PC-9 (cell line): ENCODE measurements around the gene ADGRD2. TPM values are rescaled to one million over a fixed set of nuclear protein-coding genes. Genes with fewer than 3 reads are reported as not detected.

Source experiments
- BruUV-seq: library from RNA; stranded (reverse); fragments of 400-500 nt; replicated peaks from 2 replicates; lab custom pipeline; 2021; lab: Mats Ljungman, UMichigan
- CTCF ChIA-PET: fragments of 300-600 bp; sonication (Branson Sonifier 250); formaldehyde crosslinking; loops from one replicate; lab custom pipeline; 2022; ENCODE audit warnings: antibody characterized with exemption; lab: Charles Lee
- POLR2A ChIA-PET: fragments of 300-600 bp; sonication (Branson Sonifier 250); formaldehyde crosslinking; loops from one replicate; lab custom pipeline; 2022; ENCODE audit warnings: antibody characterized with exemption; ENCODE audit not compliant: unreplicated experiment; lab: Charles Lee
- DNase-seq, 2 experiments: peaks; one replicate each; pipeline versions ENCODE4 v3.0.0 to v3.0.0-alpha.2; 2015 to 2022; ENCODE audit warnings: mixed read lengths in 1 of 2
- H2AFZ ChIP-seq: fragments of 200-600 bp; sonication (generic); 2 replicates; pipeline ENCODE4 v1.8.1; 2017; ENCODE audit warnings: antibody characterized with exemption
- H3F3A ChIP-seq: fragments of 200-600 bp; sonication (generic); 2 replicates; pipeline ENCODE4 v1.8.1; 2017; ENCODE audit warnings: antibody characterized with exemption, mild to moderate bottlenecking, low read depth; ENCODE audit not compliant: insufficient read depth
- H3K27ac ChIP-seq: fragments of 200-600 bp; sonication (generic); 2 replicates; pipeline ENCODE4 v1.6.1; 2016; ENCODE audit warnings: mixed run types
- H3K27me3 ChIP-seq: fragments of 200-600 bp; sonication (generic); 2 replicates; pipeline ENCODE4 v1.6.1; 2016; ENCODE audit warnings: low read depth, mixed run types; ENCODE audit not compliant: insufficient read depth
- H3K36me3 ChIP-seq: fragments of 200-600 bp; sonication (generic); 2 replicates; pipeline ENCODE4 v1.6.1; 2016; ENCODE audit warnings: low read depth, mixed run types
- H3K4me1 ChIP-seq: fragments of 200-600 bp; sonication (generic); replicated peaks from 2 replicates; pipeline ENCODE4 v1.6.1; 2016; ENCODE audit warnings: mixed run types; ENCODE audit not compliant: insufficient read depth
- H3K4me2 ChIP-seq: fragments of 200-600 bp; sonication (generic); 2 replicates; pipeline ENCODE4 v1.6.1; 2017; ENCODE audit warnings: mixed run types
- H3K4me3 ChIP-seq: fragments of 200-600 bp; sonication (generic); 2 replicates; pipeline ENCODE4 v1.6.1; 2016; ENCODE audit warnings: mixed run types
- H3K79me2 ChIP-seq: fragments of 200-600 bp; sonication (generic); 2 replicates; pipeline ENCODE4 v1.6.1; 2017; ENCODE audit warnings: low read depth, mixed run types
- H3K9me2 ChIP-seq: fragments of 200-600 bp; sonication (generic); 2 replicates; pipeline ENCODE4 v1.8.1; 2017; ENCODE audit warnings: mild to moderate bottlenecking; ENCODE audit not compliant: insufficient read depth
- H3K9me3 ChIP-seq: fragments of 200-600 bp; sonication (generic); 2 replicates; pipeline ENCODE4 v1.8.1; 2016; ENCODE audit warnings: low read depth; ENCODE audit not compliant: insufficient read depth
- H4K20me1 ChIP-seq: fragments of 200-600 bp; sonication (generic); 2 replicates; pipeline ENCODE4 v1.8.1; 2017; ENCODE audit not compliant: insufficient read depth
- EZH2 ChIP-seq: fragments of 200-600 bp; sonication (generic); IDR thresholded peaks from 2 replicates; pipeline ENCODE4 v1.8.0; 2017; ENCODE audit warnings: antibody characterized with exemption, low read depth
- intact Hi-C: fragments of 100-400 bp; cut with micrococcal nuclease; formaldehyde crosslinking; loops from one replicate; pipeline ENCODE4 v1.10.0; 2022; ENCODE audit not compliant: unreplicated experiment
- total RNA-seq: library from RNA; stranded (reverse); gene quantifications from 2 replicates; pipeline ENCODE4 v1.2.3, GENCODE V29; 2021
- TF ChIP-seq, protein P1 (sequence below): fragments of 200-600 bp; sonication (generic); conservative IDR thresholded peaks from 2 replicates; pipeline ENCODE4 v1.6.1; 2017; ENCODE audit warnings: mixed run types, antibody characterized with exemption, mild to moderate bottlenecking, moderate library complexity

ADGRD2 gene
- total RNA-seq, 1 experiment from 2014 or later: not detected

DNA sequence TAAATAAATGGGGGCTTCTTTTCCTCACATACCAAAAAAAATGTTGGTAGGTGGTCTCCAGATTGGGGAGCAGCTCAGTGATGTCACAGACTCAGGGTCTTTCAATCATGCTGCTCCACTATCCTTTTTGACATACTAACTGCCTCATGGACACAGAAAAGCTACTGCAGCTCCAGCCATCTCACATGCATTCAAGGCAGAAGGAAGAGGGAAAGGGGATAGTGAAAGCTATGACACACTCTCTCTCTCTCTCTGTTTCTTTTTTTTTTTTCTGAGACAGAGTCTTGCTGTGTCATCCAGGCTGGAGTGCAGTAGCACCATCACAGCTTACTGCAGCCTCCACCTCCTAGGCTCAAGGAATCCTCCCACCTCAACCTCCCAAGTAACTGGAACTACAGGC is 7.9 kb upstream of the ADGRD2 start:
- intact Hi-C loops: no loop called here
- Histone ChIP-seq H3K4me3 (no peak overlapping the region), H3K27ac (no peak overlapping the region), H3F3A (peaks cover 11% of the 10 kb centered on the region; the same call in 1 of the 2 replicates), H3K79me2 (no peaks in the 10 kb centered on the region), H3K9me3 (no peaks in the 10 kb centered on the region), H4K20me1 (no peaks in the 10 kb centered on the region), H3K36me3 (no peaks in the 10 kb centered on the region), H3K4me2 (no peak overlapping the region), H3K9me2 (no peaks in the 10 kb centered on the region), H3K27me3 (no peaks in the 10 kb centered on the region), H3K4me1 (peaks cover 21% of the 10 kb centered on the region), H2AFZ (no peak overlapping the region)
- no TSS peak for BruUV-seq
- no peak for TF ChIP-seq EZH2
- TF ChIP-seq, protein P1, sequence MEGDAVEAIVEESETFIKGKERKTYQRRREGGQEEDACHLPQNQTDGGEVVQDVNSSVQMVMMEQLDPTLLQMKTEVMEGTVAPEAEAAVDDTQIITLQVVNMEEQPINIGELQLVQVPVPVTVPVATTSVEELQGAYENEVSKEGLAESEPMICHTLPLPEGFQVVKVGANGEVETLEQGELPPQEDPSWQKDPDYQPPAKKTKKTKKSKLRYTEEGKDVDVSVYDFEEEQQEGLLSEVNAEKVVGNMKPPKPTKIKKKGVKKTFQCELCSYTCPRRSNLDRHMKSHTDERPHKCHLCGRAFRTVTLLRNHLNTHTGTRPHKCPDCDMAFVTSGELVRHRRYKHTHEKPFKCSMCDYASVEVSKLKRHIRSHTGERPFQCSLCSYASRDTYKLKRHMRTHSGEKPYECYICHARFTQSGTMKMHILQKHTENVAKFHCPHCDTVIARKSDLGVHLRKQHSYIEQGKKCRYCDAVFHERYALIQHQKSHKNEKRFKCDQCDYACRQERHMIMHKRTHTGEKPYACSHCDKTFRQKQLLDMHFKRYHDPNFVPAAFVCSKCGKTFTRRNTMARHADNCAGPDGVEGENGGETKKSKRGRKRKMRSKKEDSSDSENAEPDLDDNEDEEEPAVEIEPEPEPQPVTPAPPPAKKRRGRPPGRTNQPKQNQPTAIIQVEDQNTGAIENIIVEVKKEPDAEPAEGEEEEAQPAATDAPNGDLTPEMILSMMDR: no peak
- no peak for DNase-seq
- CTCF ChIA-PET: interaction anchor here (0.9 kb wide), 1 partner anchor 269 kb away, joined by 6 read pairs; no protein-coding TSS in a partner anchor
- POLR2A ChIA-PET: no interaction called here

DNA sequence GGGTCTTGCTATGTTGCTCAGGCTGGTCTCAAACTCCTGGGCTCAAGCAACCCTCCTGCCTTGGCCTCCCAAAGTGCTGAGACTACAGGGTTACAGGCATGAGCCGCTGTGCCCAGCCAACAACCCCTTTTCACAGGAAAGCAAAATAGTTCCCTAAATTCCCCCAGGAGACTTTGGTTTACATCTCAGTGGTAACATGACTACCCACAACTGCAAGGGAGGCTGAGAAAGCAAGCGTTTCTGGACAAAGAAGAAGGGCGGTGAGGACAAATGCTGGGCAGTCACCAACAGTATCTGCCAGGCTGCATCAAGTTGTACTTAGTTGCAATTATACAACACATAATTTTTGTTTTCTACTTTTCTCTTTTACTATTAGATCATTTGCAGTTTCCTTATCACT is 7.4 kb upstream of the ADGRD2 start:
- no peaks in the 10 kb centered on the region for H3K9me2 ChIP-seq
- H3K4me3 ChIP-seq: no peak overlapping the region
- no peak overlapping the region for H3K4me2 ChIP-seq
- no peaks in the 10 kb centered on the region for H4K20me1 ChIP-seq
- no peaks in the 10 kb centered on the region for H3K36me3 ChIP-seq
- no TSS peak for BruUV-seq
- no peaks in the 10 kb centered on the region for H3K27me3 ChIP-seq
- H3F3A ChIP-seq: peaks cover 11% of the 10 kb centered on the region; the same call in 1 of the 2 replicates
- TF ChIP-seq, protein P1: no peak
- no peak for TF ChIP-seq EZH2
- no peaks in the 10 kb centered on the region for H3K79me2 ChIP-seq
- ChIA-PET CTCF (interaction anchor here (0.9 kb wide), 1 partner anchor 269 kb away, joined by 6 read pairs; no protein-coding TSS in a partner anchor), POLR2A (no interaction called here)
- intact Hi-C loops: no loop called here
- H3K27ac ChIP-seq: no peak overlapping the region
- no peaks in the 10 kb centered on the region for H3K9me3 ChIP-seq
- H2AFZ ChIP-seq: no peak overlapping the region
- peaks cover 21% of the 10 kb centered on the region for H3K4me1 ChIP-seq
- no peak for DNase-seq

DNA sequence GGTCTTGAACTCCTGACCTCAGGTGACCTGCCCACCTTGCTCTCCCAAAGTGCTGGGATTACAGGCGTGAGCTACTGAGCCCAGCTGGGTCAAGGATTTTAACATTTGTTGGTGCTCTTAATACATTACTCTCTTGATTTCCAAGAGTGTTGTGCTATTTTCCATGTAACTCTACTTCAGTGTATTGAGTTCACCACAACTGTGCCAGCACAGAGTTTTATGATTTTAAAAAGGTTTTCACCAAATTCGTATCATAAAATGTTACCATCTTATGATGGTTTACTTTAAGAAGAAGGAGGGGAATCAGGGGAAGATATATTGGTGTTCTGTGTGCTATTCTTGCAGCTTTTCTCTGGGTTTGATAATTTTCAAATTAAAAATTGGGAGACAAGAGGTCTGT is 6.6 kb upstream of the ADGRD2 start:
- ChIA-PET CTCF (no interaction called here), POLR2A (no interaction called here)
- H2AFZ ChIP-seq: no peak overlapping the region
- no peaks in the 10 kb centered on the region for H4K20me1 ChIP-seq
- intact Hi-C loops: no loop called here
- BruUV-seq: no TSS peak
- H3K4me2 ChIP-seq: no peak overlapping the region
- H3K79me2 ChIP-seq: no peaks in the 10 kb centered on the region
- no peaks in the 10 kb centered on the region for H3K9me3 ChIP-seq
- H3F3A ChIP-seq: peaks cover 11% of the 10 kb centered on the region; the same call in 1 of the 2 replicates
- no peak for DNase-seq
- H3K27ac ChIP-seq: no peak overlapping the region
- peaks cover 21% of the 10 kb centered on the region for H3K4me1 ChIP-seq
- no peaks in the 10 kb centered on the region for H3K36me3 ChIP-seq
- H3K27me3 ChIP-seq: no peaks in the 10 kb centered on the region
- TF ChIP-seq EZH2: no peak
- TF ChIP-seq, protein P1: no peak
- H3K4me3 ChIP-seq: no peak overlapping the region
- H3K9me2 ChIP-seq: no peaks in the 10 kb centered on the region
